ENCODE measurements around the gene ETNK2.
A peak's percentile ranks its signal among the peaks of the same experiment; 100 is the strongest.

Gene ETNK2

DNA sequence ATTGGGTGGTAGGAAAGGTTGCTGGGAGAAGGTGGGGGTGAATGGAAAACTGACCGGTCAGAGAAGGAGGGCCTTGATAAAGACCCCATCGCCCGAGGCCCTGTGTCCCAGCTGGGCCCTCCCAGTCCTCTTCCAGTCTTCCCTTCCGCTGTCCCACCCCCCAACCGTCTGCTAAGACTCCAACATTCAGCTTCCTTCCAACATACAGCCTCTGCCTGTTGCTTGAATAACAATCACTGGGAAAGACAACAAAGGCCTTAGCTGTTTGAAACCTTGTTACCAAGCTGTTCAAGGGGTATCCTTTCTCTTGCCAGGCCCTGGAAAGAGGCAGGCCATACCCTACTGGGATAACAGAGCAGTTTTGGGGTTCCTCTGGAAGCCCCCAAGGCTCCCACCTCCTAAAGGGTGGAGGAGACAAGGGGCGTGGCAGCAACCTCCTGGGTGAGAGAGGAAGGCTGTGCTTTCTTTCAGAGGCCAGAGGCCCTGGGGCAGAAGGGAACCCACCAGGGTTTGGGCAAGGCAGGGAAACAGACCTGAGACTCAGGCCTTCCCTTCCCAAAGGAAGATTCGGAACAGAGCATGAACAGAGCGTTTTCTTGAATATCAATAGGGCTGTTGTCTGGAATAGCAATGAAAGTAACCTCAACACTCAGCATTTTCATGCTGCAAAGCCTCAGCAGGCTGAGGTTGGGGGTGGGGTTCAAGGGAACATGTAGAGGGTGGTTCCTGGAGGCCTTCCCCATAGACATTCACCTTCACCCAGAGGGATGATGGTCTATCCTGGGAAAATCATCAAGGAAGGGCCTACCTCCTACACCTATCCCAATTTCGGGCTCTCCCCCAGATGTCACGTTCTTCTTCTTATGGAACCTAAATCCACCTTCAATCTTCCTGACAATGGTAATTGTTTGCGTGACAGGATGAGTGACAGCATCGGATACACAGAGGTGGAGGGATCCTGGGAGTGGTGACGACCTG is 4.1 kb downstream of the ETNK2 start:
- DNase-seq, result no peak

DNA sequence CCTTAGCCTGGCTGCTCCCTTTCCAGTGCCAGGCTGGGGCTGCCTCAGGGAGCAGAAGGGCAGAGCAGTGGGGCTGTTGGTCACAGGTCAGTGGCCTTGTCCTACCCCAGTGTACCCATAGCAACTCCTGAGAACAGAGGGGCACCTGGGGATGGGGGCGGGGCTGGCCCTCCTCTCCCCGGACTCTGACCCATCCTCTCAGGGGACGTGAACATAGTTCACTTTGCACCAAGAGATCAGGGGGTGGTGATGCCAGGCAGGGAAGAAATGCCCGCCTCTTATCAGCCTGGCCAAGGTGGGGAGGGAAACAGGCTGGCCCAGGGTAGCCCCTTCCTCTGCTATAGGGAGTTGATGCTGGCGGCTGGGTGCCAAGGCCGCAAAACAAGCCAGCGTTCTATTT is 4.9 kb downstream of the ETNK2 start:
- no peak for DNase-seq

DNA sequence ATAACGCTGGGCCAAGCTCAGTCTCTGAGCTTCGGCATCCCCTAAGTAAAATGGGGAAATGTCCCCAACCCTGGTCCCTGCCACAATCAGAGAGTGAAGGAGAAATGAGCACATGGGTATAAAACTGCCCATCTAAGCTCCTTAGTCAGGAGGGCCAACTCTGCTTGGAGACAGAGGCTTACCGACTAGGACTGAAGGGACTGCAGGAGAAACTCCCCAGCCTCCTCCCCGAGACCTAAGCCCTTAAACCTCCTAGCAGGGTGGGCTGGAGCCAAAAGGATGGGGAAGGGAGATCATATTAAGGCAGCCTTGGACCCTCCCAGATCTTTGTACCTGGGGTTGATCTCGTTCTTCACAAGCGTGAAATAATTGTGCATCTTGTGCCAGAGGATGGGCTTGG is 5.5 kb downstream of the ETNK2 start:
- no peak for DNase-seq

GRCh38 chr1:204145033-204145504 is 6.8 kb downstream of the ETNK2 start:
- DNase-seq, result no peak

DNA sequence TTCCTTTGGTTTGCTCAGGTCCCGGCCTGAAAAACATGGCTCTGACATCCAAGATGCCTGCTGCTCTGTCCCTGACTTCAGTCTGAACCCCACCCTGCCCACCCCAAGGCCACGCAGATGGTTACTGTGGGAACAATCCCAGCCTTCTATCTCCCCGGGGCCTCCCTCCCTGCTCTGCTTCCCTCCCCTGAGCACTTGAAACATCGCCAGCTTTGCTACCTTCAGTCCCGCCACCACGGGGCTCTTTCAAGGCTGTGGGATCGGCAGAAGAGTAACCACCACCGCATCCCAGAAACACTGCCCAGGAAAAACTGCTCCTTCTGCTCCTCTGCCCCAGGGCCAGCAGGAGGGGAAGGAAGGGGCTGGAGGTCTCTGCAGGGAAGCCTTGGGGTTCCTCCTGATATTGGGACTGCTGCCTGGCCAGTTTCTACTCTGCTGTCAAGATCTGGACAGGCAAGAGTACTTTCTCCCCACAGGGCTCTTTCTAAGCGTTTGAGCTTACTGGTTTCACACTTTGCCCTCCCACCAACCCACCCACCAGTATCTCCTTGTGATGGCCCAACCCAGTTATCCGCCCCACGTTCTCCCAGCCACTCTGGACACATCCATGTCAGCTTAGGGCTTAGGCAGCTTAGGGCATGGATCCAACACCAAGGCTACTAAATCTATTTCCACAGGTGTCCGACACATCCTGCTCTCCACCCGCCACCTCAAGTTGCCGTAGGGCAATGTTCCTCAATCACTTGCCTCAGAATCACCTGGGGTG is 8.4 kb downstream of the ETNK2 start:
- DNase-seq, result no peak

DNA sequence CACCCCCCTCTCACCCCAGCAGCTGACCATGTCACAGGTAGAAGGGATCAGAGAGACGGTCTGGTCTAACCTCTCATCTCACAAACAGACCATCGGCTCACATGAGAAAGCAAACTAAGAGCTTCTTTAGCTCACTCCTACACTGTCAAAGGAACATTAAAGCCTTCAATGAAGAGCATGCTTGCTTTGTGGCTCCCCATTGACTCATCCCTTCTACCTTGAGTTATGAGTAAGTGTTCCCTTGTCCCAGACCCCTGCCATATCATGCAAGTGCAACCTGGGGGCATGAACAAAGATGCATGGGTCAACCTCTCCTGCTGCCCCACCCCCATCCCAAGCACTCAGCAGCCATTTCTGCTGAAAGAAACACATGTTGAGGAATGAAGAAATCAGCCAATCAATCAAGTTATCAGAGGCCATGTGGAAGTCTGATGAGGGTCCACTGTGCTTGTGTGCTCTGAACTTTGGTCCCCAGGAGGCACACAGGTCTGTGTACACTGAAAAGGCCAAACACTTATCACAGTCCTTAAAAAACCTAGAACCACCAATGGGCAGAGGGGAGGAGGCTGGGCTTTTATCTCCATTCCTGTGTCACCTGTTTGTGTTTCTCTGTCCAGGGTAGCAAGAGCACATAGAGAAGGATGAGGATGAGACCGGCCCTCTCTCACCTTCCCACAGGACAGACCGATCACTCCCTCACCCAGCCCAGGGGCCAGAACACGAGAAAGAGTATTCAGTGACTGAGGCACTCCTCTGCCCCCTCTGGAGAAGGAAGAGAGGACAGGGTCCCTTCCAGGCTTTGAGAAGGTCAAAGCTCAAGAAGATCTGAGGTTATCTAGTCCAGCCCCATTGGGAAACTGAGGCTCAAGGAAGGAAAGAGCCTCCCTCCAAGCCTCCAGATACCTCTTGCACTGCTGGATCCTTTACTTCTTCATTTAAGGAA is 9.5 kb downstream of the ETNK2 start:
- DNase-seq, result no peak

- no peak for DNase-seq
Measured at GRCh38 chr1:204141131-204141530, 10.7 kb downstream of the ETNK2 start.

DNA sequence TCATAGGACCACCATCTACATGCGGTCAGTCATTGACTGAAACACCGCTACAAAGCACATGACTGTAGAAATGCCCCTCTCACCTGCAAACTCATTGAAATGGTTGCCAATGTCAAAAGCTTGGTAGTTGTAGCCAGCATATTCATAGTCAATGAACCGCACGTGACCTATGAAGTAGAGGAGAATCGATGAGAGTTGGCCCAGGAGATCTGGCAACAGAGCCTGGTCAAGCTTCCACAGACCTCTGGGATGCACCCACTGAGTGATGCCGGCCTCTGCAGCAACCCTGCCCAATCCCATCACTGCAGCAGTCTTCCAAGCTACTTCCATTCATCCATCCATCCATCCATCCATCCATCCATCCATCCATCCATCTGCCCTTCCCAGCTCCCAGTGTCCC is 11.9 kb downstream of the ETNK2 start:
- no peak for DNase-seq

DNA sequence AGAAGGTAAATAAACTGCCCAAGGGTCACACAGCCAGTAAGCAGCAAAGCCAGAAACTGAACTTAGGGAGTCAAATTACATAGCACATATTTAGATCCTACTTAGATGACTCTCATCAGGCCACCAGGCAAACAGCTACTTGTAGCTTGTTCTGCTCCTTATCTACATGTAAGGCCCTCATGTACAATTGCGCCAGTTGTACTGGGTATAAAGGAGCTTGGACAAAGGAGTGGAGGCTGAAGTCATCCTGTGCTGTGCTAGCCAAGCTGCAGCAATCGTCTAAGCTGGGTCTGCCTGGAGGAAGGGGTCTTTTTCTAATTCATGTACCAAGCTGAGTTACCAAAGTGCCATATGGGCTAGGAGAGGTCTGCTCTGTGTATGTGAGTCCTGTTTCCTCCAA is 12.8 kb downstream of the ETNK2 start:
- DNase-seq, result no peak

GRCh38 chr1:204136814-204137213 is 15.0 kb downstream of the ETNK2 start:
- DNase-seq, result no peak

- DNase-seq, result no peak
Measured at GRCh38 chr1:204134103-204134502, 17.7 kb downstream of the ETNK2 start.

- no peak for DNase-seq
Measured at GRCh38 chr1:204132718-204133117, 19.1 kb downstream of the ETNK2 start.

DNA sequence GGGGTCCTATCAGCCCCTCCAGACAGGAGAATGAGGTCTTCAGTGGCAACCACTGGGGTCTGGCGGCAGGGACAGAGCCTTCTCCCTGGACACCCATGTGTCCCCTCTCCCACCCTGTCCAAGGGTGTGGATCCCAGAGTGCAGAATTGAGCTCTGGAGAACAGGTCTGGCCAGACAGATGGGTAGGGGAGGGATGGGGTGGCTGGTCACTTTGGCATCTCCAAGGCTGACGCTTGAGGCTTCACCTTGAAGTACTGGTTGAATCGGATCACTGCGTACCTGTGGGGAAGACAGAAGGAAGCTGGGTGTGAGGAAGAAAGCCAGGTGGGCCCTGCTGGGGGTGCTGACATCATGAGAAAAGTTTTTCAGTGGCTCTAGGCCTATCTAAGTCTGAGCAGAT is 19.9 kb downstream of the ETNK2 start:
- DNase-seq, result no peak

GRCh38 chr1:204130981-204131892 is 20.6 kb downstream of the ETNK2 start:
- DNase-seq, result no peak

DNA sequence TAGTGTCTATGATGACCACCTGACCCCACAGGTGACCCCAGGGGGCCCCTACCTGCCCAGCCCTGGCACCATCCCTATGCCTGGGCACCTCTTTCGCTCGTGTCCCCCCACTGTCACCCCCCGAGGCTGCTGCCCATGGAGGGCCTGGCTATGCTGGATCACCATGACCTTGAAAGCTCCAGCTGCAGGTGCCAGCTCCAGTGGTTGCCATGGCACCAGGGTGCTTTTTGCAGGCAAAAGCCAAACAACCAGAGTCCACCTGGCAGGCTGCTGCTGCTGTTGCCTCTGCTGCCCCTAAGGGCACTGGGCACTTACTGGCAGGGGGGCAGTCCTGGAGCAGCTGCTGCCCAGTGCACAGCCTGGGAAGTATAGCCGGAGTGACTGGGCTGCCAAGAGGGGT is 21.7 kb downstream of the ETNK2 start:
- DNase-seq, result no peak

DNA sequence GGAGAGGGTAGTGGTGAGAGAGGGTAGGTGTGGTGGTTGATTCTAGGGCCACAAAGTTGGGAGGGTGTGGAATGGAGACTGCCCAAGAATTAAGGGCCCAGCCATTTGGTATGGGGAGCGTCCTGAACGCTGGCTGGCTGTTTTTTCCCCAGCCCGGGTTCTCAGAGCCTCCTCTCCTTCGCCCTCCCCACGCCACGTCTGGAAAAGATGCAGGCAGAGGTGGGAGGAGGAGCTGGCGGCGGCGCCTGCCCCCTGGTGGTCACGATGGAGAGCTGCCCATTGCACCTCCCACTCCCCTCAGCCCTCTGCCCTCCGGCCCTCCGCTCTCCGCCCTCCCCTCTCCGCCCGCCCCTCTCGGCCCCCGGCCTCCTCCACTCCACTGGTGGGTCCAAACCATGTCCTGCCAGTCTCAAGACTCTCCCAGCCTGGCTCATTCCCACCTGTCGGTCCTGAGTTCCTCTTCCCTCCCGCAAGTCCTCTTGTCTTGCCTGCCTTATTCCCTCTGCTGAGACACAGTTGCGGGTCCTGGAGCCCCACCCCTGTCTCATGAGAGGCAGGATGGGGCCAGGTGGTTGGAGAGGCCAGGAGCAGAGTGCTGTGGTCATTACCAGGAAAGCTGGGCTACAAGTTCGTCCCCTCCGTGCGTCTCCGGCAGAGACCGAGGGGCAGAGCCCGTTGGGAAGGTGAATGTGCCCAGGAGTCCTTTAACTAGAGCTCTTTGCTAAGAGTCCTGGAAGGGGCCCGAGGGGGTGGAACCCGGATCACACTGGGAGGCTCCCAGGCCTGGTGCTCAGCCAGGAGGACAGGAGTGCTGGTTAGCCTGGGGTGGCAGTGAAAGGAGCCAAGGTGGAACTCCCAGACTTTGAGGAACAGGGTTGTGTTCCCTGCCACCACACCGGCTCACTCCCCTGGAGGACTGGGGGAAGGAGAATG is 22.6 kb downstream of the ETNK2 start:
- DNase-seq, result no peak

DNA sequence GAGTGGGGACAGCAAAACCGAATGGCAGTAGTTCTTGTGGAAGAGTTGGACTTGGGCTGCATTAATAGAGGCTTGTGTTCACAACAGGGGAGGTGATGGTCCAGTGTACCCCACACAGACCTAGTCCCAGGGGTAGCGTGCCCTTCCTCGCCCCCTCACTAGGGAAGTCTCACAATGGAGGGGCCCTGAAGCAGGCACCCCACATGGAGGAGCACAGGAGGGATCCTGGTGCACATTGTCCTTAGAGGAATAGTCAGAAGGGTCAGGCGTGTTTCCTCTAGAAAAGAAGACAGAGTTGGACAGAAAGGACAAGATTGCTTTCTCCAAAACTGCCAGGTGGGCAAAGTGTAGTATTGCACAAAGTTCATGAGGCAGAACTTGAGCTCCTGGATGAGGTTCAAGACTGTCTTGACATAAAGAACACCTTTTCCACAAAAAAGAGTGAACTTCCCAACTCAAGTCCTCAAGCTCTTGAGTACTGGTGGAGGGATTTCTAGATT is 23.3 kb downstream of the ETNK2 start:
- DNase-seq, result no peak

GRCh38 chr1:204127597-204128242 is 24.1 kb downstream of the ETNK2 start:
- DNase-seq, result peak; percentile 41

GRCh38 chr1:204126956-204127355 is 24.9 kb downstream of the ETNK2 start:
- no peak for DNase-seq

- DNase-seq, result no peak
Measured at GRCh38 chr1:204126386-204126785, 25.5 kb downstream of the ETNK2 start.

Measured in NCI-H2081 treated with DMSO at 0.1 percent for 48 hours (cell line).